H1 (cell line): ENCODE measurements around the gene CACNA1A. TPM values are rescaled to one million over a fixed set of nuclear protein-coding genes. Genes with fewer than 3 reads are reported as not detected.

ENCODE experiments used
- CTCF ChIA-PET: fragments of 300-600 bp; sonication (Branson Sonifier 250); formaldehyde crosslinking; loops from one replicate; lab custom pipeline; 2021; ENCODE audit not compliant: partially characterized antibody; lab: Charles Lee
- POLR2A ChIA-PET: fragments of 300-600 bp; sonication (Branson Sonifier 250); formaldehyde crosslinking; loops from one replicate; lab custom pipeline; 2021; ENCODE audit warnings: inconsistent platforms; ENCODE audit not compliant: partially characterized antibody; lab: Charles Lee
- DNase-seq, 2 experiments: peaks; one replicate each; pipeline versions ENCODE4 v3.0.0 to v3.0.0-alpha.2; 2010 to 2022; ENCODE audit warnings: low spot score in 2 of 2, low read depth in 1 of 2, mixed read lengths in 1 of 2
- FAIRE-seq: peaks from 2 replicates; lab custom pipeline; 2011; peaks lifted over from hg19 to GRCh38; lab: Jason Lieb, UNC
- H2AFZ ChIP-seq: 2 replicates; pipeline ENCODE4 v1.8.1; 2012; ENCODE audit warnings: low read length, inconsistent platforms
- H2AK5ac ChIP-seq: 2 replicates; pipeline ENCODE4 v1.6.1; 2013; ENCODE audit warnings: low read depth, low read length
- H2BK120ac ChIP-seq: replicated peaks from 2 replicates; pipeline ENCODE3; 2013; ENCODE audit warnings: low read depth, low read length, inconsistent platforms
- H2BK12ac ChIP-seq: 2 replicates; pipeline ENCODE4 v1.6.1; 2013; ENCODE audit warnings: low read depth, low read length
- H2BK15ac ChIP-seq: 2 replicates; pipeline ENCODE4 v1.6.1; 2013; ENCODE audit warnings: low read length
- H2BK20ac ChIP-seq: 2 replicates; pipeline ENCODE4 v1.6.1; 2013; ENCODE audit warnings: low read length
- H2BK5ac ChIP-seq: 2 replicates; pipeline ENCODE4 v1.6.1; 2013; ENCODE audit warnings: low read depth, low read length
- H3K14ac ChIP-seq: 2 replicates; pipeline ENCODE4 v1.6.1; 2013; ENCODE audit warnings: inconsistent platforms; ENCODE audit not compliant: insufficient read length
- H3K18ac ChIP-seq: 2 replicates; pipeline ENCODE4 v1.6.1; 2013; ENCODE audit warnings: low read length; ENCODE audit errors: extremely low read depth
- H3K23ac ChIP-seq: 2 replicates; pipeline ENCODE4 v1.6.1; 2013; ENCODE audit warnings: inconsistent platforms; ENCODE audit not compliant: insufficient read length
- H3K23me2 ChIP-seq: 2 replicates; pipeline ENCODE4 v1.6.1; 2013; ENCODE audit warnings: low read depth, low read length
- H3K27ac ChIP-seq: 2 replicates; pipeline ENCODE4 v1.6.1; 2011; ENCODE audit warnings: low read depth, low read length, inconsistent platforms
- H3K27me3 ChIP-seq, 4 experiments: replicated peaks in 1 of 4; 1 replicate in 1 of 4; 2 replicates in 3 of 4; pipeline versions ENCODE4 v1.6.1 to v1.8.1; 2011 to 2013; ENCODE audit warnings: low read length in 3 of 4, mild to moderate bottlenecking in 3 of 4, inconsistent platforms in 2 of 4, mixed read lengths in 2 of 4, moderate library complexity in 1 of 4; ENCODE audit not compliant: control insufficient read depth in 3 of 4, insufficient read depth in 3 of 4; ENCODE audit errors: extremely low read depth in 1 of 4
- H3K36me3 ChIP-seq, 4 experiments: 2 replicates each; pipeline versions ENCODE4 v1.6.1 to v1.8.1; 2011 to 2013; ENCODE audit warnings: mild to moderate bottlenecking in 4 of 4, low read length in 3 of 4, moderate library complexity in 2 of 4, control low read depth in 1 of 4, inconsistent platforms in 1 of 4; ENCODE audit not compliant: insufficient read depth in 4 of 4, control insufficient read depth in 2 of 4
- H3K4ac ChIP-seq: replicated peaks from 2 replicates; pipeline ENCODE3; 2013; ENCODE audit warnings: low read length, low read depth, mixed read lengths, inconsistent platforms; ENCODE audit not compliant: insufficient read length
- H3K4me1 ChIP-seq, 4 experiments: replicated peaks in 1 of 4; 1 replicate in 1 of 4; 2 replicates in 3 of 4; pipeline versions ENCODE4 v1.6.1 to v1.8.1; 2011 to 2013; ENCODE audit warnings: low read length in 3 of 4, inconsistent platforms in 2 of 4, mixed read lengths in 1 of 4; ENCODE audit not compliant: insufficient read depth in 4 of 4, control insufficient read depth in 3 of 4
- H3K4me2 ChIP-seq, 2 experiments: 2 replicates each; pipeline versions ENCODE4 v1.6.1 to v1.8.1; 2011 to 2013; ENCODE audit warnings: low read depth in 2 of 2, low read length in 2 of 2, control low read depth in 1 of 2, inconsistent platforms in 1 of 2, mild to moderate bottlenecking in 1 of 2; ENCODE audit not compliant: insufficient read depth in 1 of 2
- H3K4me3 ChIP-seq, 4 experiments: fragments of 200-600, 300-600 bp in 1 of 4; sonication (generic), shearing (Covaris generic), sonication (Bioruptor Twin) in 1 of 4; 2 replicates each; pipeline versions ENCODE4 v1.5.1 to v1.8.1; 2011 to 2016; ENCODE audit warnings: low read length in 4 of 4, low read depth in 3 of 4, control low read depth in 2 of 4, inconsistent platforms in 2 of 4, mild to moderate bottlenecking in 2 of 4, mixed read lengths in 1 of 4, moderate library complexity in 1 of 4; ENCODE audit not compliant: insufficient read depth in 2 of 4; ENCODE audit errors: extremely low read depth in 1 of 4
- H3K56ac ChIP-seq: replicated peaks from 2 replicates; pipeline ENCODE3; 2013; ENCODE audit warnings: low read depth, mild to moderate bottlenecking, mixed read lengths, low read length, inconsistent platforms; ENCODE audit not compliant: insufficient read length
- H3K79me1 ChIP-seq: 2 replicates; pipeline ENCODE4 v1.6.1; 2013; ENCODE audit warnings: low read depth, low read length, control low read depth
- H3K79me2 ChIP-seq, 2 experiments: 2 replicates each; pipeline versions ENCODE4 v1.6.1 to v1.8.1; 2012 to 2013; ENCODE audit warnings: low read length in 2 of 2, mild to moderate bottlenecking in 2 of 2, inconsistent platforms in 1 of 2; ENCODE audit not compliant: insufficient read depth in 2 of 2, control insufficient read depth in 1 of 2
- H3K9ac ChIP-seq, 4 experiments: replicated peaks in 1 of 4; 1 replicate in 1 of 4; 2 replicates in 3 of 4; pipeline versions ENCODE4 v1.6.1 to v1.8.1; 2011 to 2013; ENCODE audit warnings: low read depth in 3 of 4, low read length in 3 of 4, control low read depth in 2 of 4, mild to moderate bottlenecking in 2 of 4, moderate library complexity in 2 of 4, inconsistent platforms in 1 of 4; ENCODE audit errors: extremely low read depth in 1 of 4
- H3K9me3 ChIP-seq, 2 experiments: 2 replicates each; pipeline versions ENCODE4 v1.6.1 to v1.8.1; 2012 to 2013; ENCODE audit warnings: mild to moderate bottlenecking in 2 of 2, moderate library complexity in 2 of 2, control low read depth in 1 of 2, inconsistent platforms in 1 of 2, low read depth in 1 of 2, low read length in 1 of 2, mixed read lengths in 1 of 2; ENCODE audit not compliant: insufficient read depth in 2 of 2
- H4K20me1 ChIP-seq, 2 experiments: replicated peaks in 1 of 2; 2 replicates each; pipeline versions ENCODE3 to v1.8.1; 2011 to 2013; ENCODE audit warnings: inconsistent platforms in 2 of 2, low read length in 2 of 2, mild to moderate bottlenecking in 1 of 2; ENCODE audit not compliant: insufficient read depth in 2 of 2, control insufficient read depth in 1 of 2
- H4K5ac ChIP-seq: 2 replicates; pipeline ENCODE4 v1.6.1; 2013; ENCODE audit warnings: low read length, low read depth, mixed read lengths, inconsistent platforms; ENCODE audit not compliant: insufficient read length
- H4K8ac ChIP-seq: 2 replicates; pipeline ENCODE4 v1.8.0; 2013; ENCODE audit warnings: mild to moderate bottlenecking, moderate library complexity, low read length, inconsistent platforms; ENCODE audit not compliant: insufficient read depth; ENCODE audit errors: extremely low read depth
- H4K91ac ChIP-seq: replicated peaks from 2 replicates; pipeline ENCODE3; 2013; ENCODE audit warnings: low read length, mixed read lengths, inconsistent platforms; ENCODE audit not compliant: insufficient read length
- BACH1 ChIP-seq: IDR thresholded peaks from 2 replicates; pipeline ENCODE4 v1.6.1; 2012; ENCODE audit warnings: low read length, improper control_type of control experiment
- CREB1 ChIP-seq: IDR thresholded peaks from 2 replicates; pipeline ENCODE4 v1.6.1; 2012; ENCODE audit warnings: inconsistent platforms
- PHF8 ChIP-seq: fragments of 200-600 bp; sonication (generic); conservative IDR thresholded peaks from 2 replicates; pipeline ENCODE4 v1.7.1; 2012; ENCODE audit warnings: low read depth, mild to moderate bottlenecking, inconsistent platforms, low read length, moderate library complexity
- POLR2A ChIP-seq, 2 experiments: IDR thresholded peaks; 1 replicate in 1 of 2; 2 replicates in 1 of 2; pipeline ENCODE4 v1.6.1; 2011; ENCODE audit warnings: low read depth in 2 of 2, low read length in 2 of 2, mild to moderate bottlenecking in 2 of 2; ENCODE audit errors: control extremely low read depth in 1 of 2
- SAP30 ChIP-seq: fragments of 300-600 bp; sonication (generic); IDR thresholded peaks from 2 replicates; pipeline ENCODE4 v1.7.1; 2012; ENCODE audit warnings: low read length, moderate library complexity, mild to moderate bottlenecking, inconsistent platforms; ENCODE audit not compliant: insufficient read depth, insufficient replicate concordance
- TAF7 ChIP-seq: optimal IDR thresholded peaks from 2 replicates; pipeline ENCODE3; 2011; ENCODE audit warnings: low read depth, mild to moderate bottlenecking, inconsistent platforms, low read length, moderate library complexity, borderline replicate concordance
- WGBS, 2 experiments: shearing (Covaris generic) in 1 of 2; methylation state at CpG; one replicate each; pipeline versions ENCODE4 v1.1.6 to v1.1.7; 2013 to 2015; ENCODE audit warnings: low lambda C conversion rate in 2 of 2, mixed read lengths in 2 of 2, inconsistent platforms in 1 of 2, low coverage in 1 of 2, missing lambda C conversion rate in 1 of 2; ENCODE audit not compliant: insufficient replicate concordance in 2 of 2, insufficient coverage in 1 of 2, insufficient read length in 1 of 2; ENCODE audit errors: extremely low coverage in 1 of 2, missing lambda C conversion rate in 1 of 2; 5-methylcytosine and 5-hydroxymethylcytosine counted together
- polyA plus RNA-seq, 7 experiments: library from polyadenylated mRNA; depleted of rRNA in 3 of 7; stranded (reverse) in 5 of 7; unstranded in 2 of 7; fragments of >200 nt in 5 of 7; fragments of 200-250 nt in 2 of 7; gene quantifications; 1 replicate in 5 of 7; 2 replicates in 1 of 7; 4 replicates in 1 of 7; pipeline versions ENCODE4 v1.2.1 to v1.2.3, GENCODE V29; 2011 to 2013; ENCODE audit warnings: missing spikeins in 2 of 7, mixed read lengths in 2 of 7
- total RNA-seq: library from RNA; stranded (reverse); fragmentation: NEBNext Ultra II Directional; extraction: Animal tissue kit (Norgen Biotek cat#: 25700); gene quantifications from 2 replicates; pipeline ENCODE4 v1.2.1, GENCODE V29; 2021

CACNA1A gene
- total and polyA plus RNA-seq, 2 of the 8 experiments (the other 6 are each of a cell fraction or from before 2014, with no cell fraction given) = 10.7 to 25.3 TPM

- Histone ChIP-seq H3K4ac (no peak overlapping the region), H4K91ac (no peak overlapping the region), H3K27me3 (no peaks in the 10 kb centered on the region), H3K23me2 (no peaks in the 10 kb centered on the region), H2BK5ac (no peak overlapping the region), H3K14ac (no peak overlapping the region), H2BK120ac (no peak overlapping the region), H3K23ac (no peak overlapping the region), H3K18ac (no peak overlapping the region), H3K56ac (no peak overlapping the region), H2BK20ac (no peak overlapping the region), H2AFZ (no peak overlapping the region), H3K79me1 (no peaks in the 10 kb centered on the region), H3K79me2 (no peaks in the 10 kb centered on the region), H3K4me1 (peaks cover 0 to 7% (median 2%) of the 10 kb centered on the region in 4 experiments; a peak in 3 of 7 replicates), H3K36me3 (no peaks in the 10 kb centered on the region), H3K4me2 (no peak overlapping the region), H4K5ac (no peak overlapping the region), H4K8ac (no peak overlapping the region; the same call in 1 of the 2 replicates), H3K27ac (no peak overlapping the region), H2BK12ac (no peak overlapping the region), H2AK5ac (no peak overlapping the region), H3K9me3 (peaks cover 0 to 3% of the 10 kb centered on the region in 2 experiments; a peak in 1 of 4 replicates), H4K20me1 (no peaks in the 10 kb centered on the region), H2BK15ac (no peak overlapping the region), H3K4me3 (no peak overlapping the region), H3K9ac (no peak overlapping the region)
- no peak for TF ChIP-seq PHF8
- no peak for TF ChIP-seq CREB1
- TF ChIP-seq TAF7 = no peak
- no peak for TF ChIP-seq BACH1
- TF ChIP-seq SAP30 = no peak
- TF ChIP-seq POLR2A (IDR thresholded peaks at IDR 0.05; ENCODE audit: control extremely low read depth in 1 of 2, low read depth in 2 of 2, low read length in 2 of 2) = no peak
- CTCF ChIA-PET = interaction anchor here (1.7 to 2.4 kb wide), 3 partner anchors 12 to 227 kb away, joined by 5 to 8 read pairs (median 5); no protein-coding TSS in a partner anchor
- FAIRE-seq (no peak), DNase-seq (no peak)
- POLR2A ChIA-PET = no interaction called here
- 84% methylated on average over 11 of the region's 11 CpGs; no CpG with 5 or more reads in 1 of the 2 experiments for WGBS, 2 experiments
Measured at GRCh38 chr19:13362668-13363067, 143.6 kb downstream of the CACNA1A start.
